Erythroblast (primary cell): Measurements from ENCODE around the gene FOXN1.

ENCODE experiments used
- GATA1 ChIP-seq: IDR thresholded peaks from 2 replicates; pipeline ENCODE4 v1.6.1; 2011; ENCODE audit warnings: low read depth, mild to moderate bottlenecking, control low read depth, low read length, moderate library complexity
- POLR2A ChIP-seq: IDR thresholded peaks from 2 replicates; pipeline ENCODE4 v1.6.1; 2011; ENCODE audit warnings: mild to moderate bottlenecking, low read length

DNA sequence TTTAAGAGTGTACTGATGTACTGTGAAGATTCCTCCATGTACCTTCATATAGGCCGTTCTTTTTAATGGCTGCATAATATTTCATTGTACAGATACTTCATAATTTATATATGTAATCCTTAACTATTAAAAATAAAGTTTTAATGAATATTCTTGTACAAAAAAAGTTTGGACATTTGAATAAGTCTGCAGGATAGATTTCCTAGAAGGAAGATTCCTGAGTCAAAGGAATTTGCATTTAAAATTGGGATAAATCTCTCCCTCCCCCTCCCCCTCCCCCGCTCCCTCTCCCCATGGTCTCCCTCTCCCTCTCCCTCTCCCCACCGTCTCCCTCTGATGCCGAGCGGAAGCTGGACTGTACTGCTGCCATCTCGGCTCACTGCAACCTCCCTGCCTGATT lies 48.3 kb upstream of the FOXN1 start:
- TF ChIP-seq POLR2A (no peak), GATA1 (no peak)
